Fibroblast of the conjunctiva (primary cell): ENCODE data around the gene HOXC5.

Experiments
- DNase-seq: peaks from one replicate; pipeline ENCODE4 v3.0.0-alpha.2; 2010; ENCODE audit warnings: low read depth

The HOXC5 gene

GRCh38 chr12:53995378-53996239 is 37.2 kb upstream of the HOXC5 start:
- no peak for DNase-seq

- no peak for DNase-seq
Measured at GRCh38 chr12:53996240-53997203, 36.3 kb upstream of the HOXC5 start.

DNA sequence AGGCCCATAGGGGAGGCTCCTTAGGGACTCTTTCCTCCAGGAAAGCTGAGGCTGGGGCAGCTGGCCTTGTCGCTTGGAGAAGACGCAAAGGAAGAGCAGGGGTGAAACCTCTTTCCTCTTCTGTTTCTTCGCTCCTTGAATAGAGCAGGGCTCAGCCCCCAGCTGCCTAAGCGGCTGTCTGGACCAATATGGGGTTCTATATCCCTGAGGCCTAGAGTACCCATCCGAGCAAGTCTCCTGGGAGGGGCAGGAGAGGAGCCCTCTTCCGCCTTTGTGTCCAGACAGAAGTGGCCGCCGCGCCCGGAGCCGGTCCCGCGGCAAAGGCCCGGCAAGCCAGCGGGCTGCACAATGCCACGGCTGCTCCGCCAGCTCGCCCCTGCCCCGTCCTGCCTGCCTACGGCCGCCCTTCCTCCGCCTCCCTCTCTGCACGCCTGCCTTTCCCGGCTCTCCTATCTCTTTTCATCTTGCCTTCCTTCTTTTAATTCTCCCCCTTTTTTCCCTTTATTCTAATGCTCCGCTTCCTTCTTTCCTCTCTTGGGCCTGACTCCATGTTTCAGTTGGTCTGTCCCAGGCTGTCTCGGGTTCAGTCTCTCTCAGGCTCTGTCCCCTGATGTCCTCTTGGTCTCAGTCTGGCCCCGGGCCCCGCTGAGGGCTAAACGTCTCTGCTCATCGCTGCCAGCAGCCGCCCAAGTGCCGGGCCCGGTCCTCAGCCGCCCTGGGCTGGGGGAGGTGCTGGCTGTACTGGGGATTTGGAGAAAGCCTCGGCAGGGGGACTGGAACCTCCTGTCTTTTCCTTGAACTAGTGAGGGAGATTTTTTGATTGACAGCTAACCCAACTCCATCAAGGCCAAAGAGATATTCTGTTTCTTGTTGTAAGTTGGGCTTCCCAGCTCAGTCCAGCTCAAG is 35.4 kb upstream of the HOXC5 start:
- DNase-seq = no peak

GRCh38 chr12:53998110-53998899 is 34.5 kb upstream of the HOXC5 start:
- no peak for DNase-seq

DNA sequence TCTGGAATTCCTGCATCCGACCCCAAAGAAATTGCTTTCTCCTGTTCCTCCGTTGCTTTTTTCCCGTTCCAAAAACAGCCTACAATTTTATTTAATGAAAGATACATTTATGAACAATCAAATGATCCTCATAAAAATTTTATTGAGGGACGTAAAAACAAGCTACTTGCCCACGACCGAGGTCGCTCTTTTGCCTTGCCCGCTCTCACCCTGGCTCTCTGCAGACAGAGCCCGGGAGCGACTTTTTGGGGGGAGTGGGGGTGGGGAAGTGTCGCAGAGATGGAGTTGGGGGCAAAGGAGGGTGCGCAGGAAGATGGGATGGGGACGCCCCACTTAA is 34.0 kb upstream of the HOXC5 start:
- no peak for DNase-seq

DNA sequence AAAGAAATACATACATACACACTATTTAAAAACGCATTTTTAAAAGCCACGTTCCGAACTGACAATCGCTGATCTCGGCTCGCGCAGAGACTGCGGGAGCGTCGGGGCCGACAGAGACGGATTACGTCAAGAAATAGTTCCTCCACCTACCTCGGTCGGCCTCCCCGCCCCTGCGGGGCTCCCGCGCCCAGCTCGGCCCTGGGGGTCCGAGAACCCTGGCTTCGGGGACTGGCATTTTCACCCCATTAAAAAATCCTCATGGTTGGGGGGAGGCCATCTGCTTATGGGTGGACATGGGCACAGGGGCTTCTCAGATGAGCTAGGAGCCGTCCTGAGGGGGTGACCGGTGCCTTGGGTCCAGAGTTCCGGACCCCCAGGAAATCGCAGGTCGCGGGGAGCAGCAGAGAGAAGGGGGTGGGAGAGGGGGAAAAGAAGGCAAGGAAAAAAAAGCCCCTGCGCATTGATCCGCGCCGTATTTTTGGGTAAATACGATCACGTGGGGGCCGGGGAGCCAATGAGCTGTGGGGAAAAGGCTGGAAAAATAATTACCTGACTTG is 33.2 kb upstream of the HOXC5 start:
- no peak for DNase-seq

GRCh38 chr12:54000116-54001114 is 32.4 kb upstream of the HOXC5 start, which contains the start of gene HOXC9:
HOXC9 (plus strand) TSS chr12:54000161; CDS start chr12:54000189, 28 bp downstream.
- DNase-seq = no peak

GRCh38 chr12:54001283-54002187 is 31.3 kb upstream of the HOXC5 start:
- no peak for DNase-seq

GRCh38 chr12:54002278-54002914 is 30.5 kb upstream of the HOXC5 start:
- DNase-seq = no peak

- DNase-seq = no peak
Measured at GRCh38 chr12:54002915-54003389, 29.9 kb upstream of the HOXC5 start.

DNA sequence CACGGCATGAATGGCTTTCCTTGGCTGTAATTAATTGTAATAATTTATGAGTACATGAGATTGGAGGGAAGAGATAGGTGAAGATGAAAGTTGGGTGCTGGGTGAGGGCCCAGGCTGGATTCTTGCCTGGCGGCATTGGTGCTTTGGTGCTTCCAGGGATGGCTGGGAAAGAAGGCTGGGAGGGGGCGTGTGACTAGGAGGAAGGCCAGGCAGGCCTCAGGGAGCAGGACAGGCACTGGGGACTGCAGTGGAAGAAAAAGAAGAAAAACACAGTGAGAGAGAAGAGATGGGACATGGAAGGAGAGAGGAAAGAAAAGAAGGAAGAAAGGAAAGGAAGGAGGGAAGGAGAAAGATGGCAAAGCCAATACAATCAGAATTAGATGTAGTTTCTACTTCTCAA is 29.2 kb upstream of the HOXC5 start:
- no peak for DNase-seq

- DNase-seq = no peak
Measured at GRCh38 chr12:54004063-54004840, 28.6 kb upstream of the HOXC5 start.

GRCh38 chr12:54004841-54005530 is 27.9 kb upstream of the HOXC5 start:
- DNase-seq = no peak

DNA sequence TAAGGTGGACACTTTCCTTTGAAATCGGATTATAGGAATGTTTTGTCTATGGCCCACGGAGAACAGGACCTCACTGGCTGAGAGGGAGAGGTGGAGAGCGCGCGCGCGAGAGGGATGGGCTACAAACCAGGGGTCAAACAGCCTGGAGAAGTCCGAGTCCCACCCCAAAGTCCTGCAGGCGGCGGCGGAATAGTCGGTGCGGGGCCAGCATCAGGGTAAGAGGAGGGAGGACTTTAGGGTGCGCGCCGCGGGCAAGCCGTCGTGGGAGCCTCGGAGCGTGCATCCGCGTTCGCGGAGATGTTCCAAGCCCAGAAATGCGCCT is 27.4 kb upstream of the HOXC5 start:
- DNase-seq = no peak

DNA sequence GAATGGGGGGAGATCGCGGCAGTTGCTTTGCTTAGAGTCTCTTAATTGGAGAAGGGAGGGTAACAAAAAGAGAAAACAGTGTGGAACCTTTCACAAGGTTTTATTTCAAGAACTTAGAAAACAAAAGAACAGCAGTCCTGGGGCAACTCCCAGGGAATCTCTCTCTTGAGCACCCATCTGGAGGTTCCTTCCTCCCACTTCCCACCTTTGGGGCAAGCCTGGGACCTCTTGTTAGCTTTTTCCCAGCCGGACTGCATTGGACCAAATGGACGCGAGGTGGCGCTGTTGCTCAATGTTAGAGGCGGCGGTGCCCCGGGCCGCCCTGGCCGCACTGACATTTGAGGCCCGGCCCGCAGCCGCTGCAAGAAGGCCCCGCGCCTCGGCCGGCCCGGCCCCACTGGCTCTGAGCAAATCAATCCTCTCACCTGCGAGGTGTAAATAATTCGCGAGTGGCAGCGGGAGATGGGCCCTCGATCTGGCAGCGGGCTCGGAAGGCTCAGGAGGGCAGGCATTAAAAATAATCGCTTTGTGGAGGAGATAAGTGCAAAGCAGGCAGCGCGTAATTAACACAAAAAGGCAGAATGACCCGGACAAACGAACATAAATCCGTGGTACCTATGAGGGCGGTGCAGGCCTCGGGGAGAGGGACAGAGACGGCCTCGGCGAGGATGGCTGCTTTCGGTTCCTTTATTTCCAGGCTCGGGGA is 26.8 kb upstream of the HOXC5 start:
- peak; percentile 52 for DNase-seq
